ENCODE measurements around the gene DLG5.

The DLG5 gene

DNA sequence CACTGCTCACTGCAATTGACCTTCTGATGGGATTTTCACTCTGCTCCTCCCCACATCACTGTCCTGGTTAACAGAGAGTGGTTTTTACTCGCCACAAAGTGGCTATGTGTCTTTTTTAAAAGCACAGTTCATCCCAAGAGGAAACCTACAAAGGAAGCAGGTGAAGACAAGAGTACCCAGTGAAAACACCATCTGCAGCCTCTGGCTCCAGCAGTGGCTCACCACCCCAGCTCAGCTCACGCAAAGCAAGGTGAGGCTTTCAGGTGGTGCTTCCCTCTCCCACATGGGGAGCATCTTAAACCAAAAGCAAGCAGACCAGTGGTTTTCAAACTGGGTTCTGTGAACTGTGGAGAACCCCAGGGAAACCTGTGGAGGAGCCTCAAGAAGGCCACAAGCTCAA, 14.0 kb downstream of the DLG5 start:
- DNase-seq (ENCODE audit: low spot score) = no peak

DNA sequence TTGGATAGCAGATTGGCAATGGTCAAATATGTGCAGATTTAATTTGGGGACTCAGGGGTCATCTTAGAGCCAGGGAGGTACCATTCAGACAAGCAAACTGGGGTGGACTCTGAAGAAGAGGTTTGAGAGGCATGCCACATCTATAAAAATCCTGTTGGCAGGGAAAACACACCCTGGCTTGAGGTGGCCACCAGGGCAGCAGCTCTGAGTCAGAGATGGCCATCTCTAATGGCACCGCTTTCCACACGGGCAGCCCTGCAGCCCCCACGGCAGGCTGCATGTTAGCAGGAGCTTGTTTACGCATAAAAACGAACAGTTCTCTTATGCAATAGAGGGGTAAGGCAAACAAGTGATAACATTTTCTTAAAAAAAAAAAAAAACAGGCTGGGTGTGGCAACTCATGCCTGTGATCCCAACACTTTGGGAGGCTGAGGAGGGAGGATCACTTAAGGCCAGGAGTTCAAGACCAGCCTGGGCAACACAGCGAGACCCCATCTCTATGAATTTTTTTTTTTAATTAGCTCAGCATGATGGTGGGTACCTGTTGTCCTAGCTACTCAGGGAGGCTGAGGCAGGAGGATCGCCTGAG, 14.9 kb downstream of the DLG5 start:
- no peak for DNase-seq (ENCODE audit: low spot score)

DNA sequence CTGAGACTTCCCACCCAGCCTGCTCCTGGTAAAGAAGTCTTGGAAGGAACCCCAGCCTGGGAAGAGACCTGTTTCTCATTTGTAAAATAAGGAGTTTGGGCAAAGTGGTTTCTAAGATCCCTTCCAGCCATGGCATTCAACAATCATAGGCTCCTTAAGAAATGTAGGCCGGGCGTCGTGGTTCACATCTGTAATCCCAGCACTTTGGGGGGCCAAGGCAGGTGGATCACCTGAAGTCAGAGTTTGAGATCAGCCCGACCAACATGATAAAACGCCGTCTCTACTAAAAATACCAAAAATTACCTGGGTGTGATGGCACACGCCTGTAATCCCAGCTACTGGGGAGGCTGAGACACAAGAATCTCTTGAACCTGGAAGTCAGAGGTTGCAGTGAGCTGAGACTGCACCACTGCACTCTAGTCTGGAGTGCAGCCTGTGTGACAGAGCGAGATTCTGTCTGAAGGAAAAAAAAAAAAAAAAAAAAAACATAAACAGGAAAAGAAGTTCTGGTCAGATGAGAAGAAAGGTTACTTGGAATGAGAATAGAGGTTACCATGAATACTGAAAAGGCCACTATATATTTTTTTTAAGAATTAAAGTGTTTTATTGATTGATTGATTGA, 15.9 kb downstream of the DLG5 start:
- DNase-seq (ENCODE audit: low spot score) = no peak

DNA sequence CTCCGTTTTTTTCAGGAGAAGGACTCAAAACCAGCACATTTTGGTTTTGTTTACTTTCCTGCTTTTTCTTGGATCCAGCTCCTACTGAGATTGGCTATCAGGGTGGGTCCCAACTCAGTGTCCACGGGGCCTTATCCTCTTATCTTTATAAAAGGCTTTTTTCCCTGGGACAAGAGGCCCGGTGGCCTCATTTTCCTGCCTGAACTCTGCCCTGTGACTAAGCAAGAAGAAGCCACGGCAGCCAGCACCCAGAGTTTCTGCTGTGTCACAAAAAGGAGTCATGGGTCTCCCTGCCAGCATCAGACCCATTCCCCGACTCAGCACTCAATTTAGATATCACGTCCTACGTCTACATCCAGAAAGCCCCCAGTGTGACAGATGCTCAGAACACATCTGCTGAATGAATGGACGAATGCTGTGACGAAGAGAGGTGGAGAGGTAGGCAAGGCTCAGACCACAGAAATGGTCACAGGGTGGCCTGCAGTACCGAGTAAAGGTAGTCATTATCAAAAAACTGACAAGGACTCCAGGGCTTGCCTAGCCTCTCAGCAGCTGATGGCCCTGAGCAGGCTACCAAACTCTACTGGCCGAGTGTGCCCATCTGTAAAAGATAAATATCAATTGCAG, 16.7 kb downstream of the DLG5 start:
- no peak for DNase-seq (ENCODE audit: low spot score)

DNA sequence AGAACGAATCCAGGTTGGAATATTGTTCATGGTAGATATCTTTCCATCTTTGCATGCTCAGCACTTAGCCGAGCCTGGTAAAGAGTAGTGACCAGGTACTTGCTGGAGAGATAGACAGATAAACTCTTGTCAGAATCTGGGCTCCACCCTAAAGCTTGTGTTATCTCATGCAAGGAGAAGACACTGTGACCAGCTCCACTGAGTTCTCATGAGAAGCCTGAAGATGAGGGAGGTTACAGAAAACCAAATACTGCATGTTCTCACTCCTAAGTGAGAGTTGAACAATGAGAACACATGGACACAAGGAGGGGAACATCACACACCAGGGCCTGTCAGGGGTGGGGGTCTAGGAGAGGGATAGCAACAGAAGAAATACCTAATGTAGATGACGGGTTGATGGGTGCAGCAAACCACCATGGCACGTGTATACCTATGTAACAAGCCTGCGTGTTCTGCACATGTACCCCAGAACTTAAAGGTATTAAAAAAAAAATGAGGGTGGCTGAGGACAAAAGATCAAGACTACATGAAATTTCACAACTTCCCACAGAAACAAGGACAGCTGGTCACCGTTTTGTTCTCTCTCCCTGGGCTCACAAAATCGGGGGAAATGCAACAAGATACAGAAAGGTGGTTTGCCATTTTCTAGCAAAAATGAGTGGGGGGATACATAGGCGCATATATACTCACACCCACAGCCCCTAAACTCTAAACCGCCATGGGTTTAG, 17.4 kb downstream of the DLG5 start:
- no peak for DNase-seq (ENCODE audit: low spot score)

DNA sequence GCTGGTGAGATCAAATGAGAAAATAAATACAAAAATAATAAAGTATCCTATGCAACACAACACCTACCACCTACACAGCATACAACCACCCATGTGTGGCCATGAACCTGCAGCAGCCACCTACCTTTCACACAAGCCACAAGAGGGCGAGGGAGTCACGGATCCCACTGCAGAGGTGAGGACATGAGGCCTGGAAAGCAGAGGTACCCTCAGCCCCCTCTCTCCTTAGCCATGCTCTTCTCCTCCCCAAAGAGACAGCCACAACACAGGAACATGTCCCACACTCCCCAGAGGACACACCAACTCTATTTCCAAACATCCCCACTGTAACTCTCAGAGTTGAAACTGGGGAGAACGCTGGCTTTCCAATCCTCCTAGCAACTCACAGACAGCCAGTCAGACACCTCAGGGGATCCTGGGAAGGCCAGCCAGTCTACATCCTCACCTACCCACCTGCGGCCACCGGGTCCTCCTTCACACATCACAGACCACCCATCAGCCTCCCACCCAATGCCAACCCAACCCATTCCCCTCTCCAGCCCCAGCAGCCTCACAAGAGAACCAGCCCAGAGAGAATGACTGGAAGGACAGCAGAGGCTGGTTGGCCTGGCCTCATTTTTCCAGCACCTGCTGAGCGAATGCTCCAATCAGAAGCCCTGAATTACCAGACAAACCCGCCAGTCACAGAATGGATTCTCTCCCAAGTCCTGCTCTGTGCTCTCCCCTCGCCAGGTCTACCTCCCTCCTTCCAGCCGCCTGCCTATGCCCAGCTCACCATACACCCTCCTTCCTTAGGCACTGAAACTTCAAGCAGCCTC, 18.4 kb downstream of the DLG5 start:
- DNase-seq (ENCODE audit: low spot score) = peak; percentile 70

DNA sequence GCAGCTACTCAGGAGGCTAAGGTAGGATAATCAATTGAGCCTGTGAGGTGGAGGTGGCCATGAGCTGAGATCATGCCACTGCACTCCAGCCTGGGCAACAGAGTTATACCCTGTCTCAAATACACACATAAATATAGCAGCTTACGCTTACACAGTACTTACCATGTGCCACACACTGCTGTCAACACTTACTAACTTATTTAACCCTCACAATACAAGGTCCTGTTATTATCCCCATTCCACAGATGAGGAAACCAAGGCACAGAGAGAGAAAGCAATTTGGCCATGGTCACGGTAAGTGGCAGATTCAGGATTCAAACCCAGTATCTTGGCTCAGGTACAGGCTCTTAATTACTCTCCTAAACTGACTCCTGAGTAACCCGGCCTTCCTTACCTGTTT, 19.1 kb downstream of the DLG5 start:
- no peak for DNase-seq (ENCODE audit: low spot score)

DNA sequence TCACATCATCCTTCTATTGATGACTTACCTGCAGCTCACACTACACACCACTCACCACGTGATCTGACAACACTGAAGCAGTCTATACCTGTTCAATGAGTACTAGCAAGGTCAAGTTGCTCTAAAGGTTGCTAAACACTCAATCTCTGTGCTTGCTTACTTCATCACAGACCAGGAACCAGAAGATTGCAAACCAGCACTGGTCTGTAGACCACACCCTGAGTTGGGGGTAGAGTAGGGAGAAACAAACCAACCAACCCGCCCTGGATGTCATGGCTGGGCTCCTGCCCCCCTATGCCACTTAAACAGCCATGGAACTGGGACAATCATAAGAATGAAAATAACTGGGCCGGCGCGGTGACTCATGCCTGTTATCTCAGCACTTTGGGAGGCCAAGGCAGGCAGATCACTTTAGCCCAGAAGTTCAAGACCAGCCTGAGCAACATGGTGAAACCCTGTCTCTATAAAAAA, 19.6 kb downstream of the DLG5 start:
- no peak for DNase-seq (ENCODE audit: low spot score)

DNA sequence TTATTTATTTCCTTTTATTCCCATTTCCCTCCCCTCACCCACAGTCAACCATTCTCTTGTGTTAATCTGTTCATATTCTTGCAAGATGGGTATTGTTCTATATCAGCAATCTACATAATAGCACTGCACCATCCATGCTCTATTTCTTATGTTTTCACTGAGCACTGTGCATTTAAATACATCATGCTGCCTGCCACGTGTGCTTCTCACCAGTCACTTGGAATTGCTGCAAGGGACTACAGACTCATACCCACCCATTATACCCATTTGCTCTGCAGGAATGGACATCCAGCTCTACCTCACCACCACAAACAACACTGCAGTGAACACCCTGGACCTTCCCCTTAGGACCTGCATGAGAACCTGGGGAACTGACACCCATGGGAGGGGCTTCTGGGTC, 20.8 kb downstream of the DLG5 start:
- no peak for DNase-seq (ENCODE audit: low spot score)

DNA sequence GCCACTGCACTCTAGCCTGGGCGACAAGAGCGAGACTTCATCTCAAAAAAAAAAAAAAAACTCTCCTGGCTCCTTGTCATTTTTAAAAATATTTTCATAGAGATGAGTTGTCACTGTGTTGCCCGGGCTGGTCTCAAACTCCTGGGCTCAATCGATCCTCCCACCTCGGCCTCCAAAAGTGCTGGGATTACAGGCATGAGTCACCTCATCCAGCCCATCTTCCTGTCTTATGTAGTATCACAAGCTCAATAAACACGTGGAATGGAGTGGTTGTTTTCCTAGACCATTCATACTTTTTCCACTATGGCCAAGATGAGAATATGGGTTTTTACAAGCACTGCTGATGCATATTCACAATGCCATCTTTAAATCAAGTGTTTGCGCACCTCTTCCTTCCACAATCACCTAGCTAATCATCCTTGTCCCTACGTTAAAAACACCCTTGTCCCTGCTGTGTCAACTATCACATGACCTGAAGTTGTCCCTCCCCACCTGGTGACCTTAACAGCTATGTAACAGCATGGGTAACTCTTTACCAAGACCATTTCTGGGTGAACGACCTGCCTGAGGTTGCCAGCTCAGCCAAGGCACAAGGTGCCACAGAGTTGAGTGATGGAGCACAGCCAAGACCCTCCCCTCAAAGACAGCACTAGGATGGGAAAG, 21.3 kb downstream of the DLG5 start:
- DNase-seq (ENCODE audit: low spot score) = no peak

DNA sequence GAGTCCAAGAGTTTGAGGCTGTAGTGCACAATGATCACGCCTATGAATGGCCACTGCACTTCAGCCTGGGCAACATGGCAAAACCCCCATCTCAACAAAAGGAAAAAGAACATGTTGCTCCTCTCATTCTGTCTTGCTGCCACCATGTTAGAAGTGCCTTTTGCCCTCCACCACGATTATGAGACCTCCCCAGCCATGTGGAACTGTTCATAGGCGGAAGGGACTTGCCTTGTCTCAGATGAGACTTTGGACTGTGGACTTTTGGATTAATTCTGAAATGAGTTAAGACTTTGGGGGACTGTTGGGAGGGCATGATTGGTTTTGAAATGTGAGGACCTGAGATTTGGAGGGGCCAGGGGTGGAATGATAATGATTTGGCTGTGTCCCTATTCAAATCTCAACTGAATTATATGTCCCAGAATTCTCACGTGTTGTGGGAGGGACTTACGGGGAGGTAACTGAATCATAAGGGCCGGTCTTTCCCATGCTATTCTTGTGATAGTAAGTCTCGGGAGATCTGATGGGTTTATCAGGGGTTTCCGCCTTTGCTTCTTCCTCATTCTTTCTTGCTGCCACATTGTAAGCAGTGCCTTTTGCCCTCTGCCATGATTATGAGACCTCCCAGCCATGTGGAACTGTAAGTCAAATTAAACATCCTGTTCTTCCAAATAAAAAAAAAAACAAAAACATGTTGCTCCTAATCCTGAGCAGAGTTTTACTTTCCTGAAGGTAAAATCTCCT, 22.3 kb downstream of the DLG5 start:
- no peak for DNase-seq (ENCODE audit: low spot score)

DNA sequence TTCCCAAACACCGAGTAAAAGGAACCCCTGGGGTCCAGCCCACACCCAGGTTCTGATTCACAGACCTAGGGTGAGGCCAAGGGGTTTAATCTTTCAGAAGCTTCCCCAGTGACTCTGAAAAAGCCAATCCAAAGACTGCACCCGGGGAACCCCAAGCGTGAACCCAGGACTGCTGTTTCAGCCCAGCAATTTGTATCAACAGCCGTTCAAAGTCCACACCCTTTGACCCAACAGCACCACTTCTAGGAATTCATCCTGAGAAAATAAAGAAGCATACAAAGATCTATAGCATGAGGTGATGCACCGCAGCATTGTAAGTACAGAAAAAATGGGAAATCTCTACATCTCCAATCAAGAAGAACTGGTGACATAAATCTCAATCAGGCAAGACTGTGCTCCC, 24.4 kb downstream of the DLG5 start:
- no peak for DNase-seq (ENCODE audit: low spot score)

DNA sequence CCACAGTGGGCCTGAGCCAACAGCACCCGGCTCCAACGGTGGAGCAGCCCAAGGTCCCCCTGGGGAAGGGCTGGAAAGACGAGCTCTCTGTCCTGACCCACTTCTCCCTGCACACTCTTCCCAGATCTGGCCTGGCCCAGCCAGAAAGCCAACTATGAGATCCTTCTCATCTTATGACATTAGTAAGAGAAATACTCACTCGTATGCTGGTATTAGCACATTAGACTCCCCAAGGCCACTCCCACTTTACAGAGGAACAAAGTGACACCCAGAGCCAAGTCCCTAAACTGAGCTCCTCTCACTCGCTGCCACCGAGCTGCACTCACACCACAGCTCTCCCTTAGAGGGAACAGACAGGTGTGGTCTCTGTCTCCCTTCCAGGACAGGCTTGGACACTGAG, 24.8 kb downstream of the DLG5 start:
- DNase-seq (ENCODE audit: low spot score) = no peak

DNA sequence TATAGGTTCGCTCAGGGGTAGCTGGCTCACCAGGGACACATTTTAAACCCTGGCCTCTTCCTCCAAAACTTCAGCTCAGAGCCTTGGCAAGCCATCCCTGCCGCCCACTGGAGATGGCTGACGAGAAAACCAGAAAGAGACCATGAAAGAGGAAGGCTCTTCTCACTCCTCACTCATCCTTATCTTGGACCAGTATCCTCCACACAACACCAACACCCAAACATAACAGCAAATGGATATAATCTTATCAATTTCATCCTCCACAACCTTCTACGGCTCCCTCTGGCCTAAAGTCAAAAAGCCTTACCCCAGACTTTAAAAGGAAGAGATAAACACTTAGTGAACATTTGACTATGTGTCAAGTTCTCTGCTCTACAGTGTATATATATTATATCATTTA, 26.9 kb downstream of the DLG5 start:
- no peak for DNase-seq (ENCODE audit: low spot score)

DNA sequence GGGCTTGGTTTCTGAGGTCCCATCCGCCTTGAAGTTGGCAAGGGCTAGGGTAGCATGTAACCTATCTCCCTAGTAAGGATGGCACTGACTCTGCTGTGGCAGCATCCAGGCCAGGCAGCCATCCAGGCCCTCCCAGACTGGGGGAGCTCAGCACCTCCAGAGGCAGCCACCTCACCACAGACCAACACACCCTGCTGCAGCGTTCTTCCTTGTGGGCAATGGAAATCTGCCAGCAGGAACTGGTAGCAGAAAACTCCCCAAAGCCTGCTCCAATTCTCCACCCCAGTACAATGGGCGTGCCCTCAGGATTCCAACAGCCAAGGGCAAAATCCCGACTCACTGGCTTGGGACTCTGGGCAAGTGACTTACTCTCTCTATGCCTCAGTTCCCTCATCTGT, 27.5 kb downstream of the DLG5 start:
- no peak for DNase-seq (ENCODE audit: low spot score)

DNA sequence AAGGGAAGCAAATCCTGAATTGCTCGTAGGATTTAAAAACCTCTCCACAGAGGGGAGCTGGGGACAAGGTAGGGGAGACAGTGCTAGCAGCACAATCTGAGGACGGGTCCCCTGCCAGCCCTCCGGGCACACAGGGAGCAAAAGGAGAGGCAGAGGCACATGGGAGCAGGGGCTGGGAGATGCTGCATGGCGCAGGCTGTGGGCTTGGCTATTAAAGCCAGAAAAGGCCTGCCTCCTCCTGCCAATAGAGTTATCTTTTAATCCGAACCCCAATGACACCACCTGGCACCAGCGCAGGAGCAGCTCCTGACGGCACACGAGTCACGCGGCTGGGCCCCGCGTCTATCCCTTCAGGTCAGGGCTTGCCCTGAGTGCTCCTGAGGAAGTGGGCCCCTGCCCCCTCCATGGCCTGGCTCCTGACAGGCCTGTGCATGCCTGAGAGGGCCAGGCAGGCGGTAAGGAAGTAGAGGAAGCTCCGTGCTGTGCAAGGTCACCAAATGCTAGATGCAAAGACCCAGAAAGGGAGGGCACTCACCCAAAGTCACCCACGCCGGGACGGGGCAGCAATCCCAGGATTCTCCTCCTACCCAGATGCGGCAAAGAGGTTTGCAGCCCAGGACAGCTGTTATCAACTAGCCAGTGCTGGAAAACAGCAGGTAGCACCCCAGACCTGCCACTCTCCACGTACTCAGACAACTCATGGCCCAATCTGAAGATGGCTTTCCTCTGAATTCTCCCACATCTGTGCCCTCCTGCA, 28.1 kb downstream of the DLG5 start:
- DNase-seq (ENCODE audit: low spot score) = peak; percentile 45

DNA sequence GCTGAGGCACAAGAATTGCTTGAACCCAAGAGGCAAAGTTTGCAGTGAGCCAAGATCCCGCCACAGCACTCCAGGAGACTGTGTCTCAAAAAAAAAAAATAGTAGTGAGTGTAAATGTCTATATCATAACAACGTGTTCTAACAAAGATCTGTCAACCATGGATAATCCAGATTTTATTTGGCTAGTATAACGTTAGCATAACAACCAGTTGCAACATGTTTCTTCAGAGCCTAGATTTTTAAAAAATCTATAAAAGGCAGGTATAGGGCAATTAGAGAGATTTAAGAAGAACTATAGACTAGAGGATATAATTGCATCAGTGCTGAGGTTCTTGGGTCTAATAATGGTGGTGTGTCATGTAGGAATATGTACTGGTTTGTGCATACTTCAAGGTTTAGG, 30.5 kb downstream of the DLG5 start:
- no peak for DNase-seq (ENCODE audit: low spot score)

DNA sequence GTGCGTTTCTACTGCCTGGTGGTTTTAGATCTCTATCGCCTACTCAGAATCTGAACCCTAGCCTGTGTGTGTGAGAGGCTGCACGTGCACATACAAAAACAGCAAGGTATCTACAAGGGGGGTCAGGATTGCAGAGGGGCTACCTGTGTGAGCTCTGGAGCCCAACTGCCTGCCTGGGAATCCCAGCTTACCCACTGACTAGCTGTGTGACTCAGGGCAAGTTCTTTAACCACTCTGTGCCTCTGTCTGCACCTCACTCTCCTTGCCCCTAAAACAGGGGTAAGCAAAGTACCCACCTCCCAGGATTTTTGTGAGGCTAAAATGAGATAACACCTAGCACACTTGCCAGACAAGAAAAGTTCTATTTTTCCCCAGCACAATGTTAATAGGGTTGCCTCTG, 32.5 kb downstream of the DLG5 start:
- no peak for DNase-seq (ENCODE audit: low spot score)

DNA sequence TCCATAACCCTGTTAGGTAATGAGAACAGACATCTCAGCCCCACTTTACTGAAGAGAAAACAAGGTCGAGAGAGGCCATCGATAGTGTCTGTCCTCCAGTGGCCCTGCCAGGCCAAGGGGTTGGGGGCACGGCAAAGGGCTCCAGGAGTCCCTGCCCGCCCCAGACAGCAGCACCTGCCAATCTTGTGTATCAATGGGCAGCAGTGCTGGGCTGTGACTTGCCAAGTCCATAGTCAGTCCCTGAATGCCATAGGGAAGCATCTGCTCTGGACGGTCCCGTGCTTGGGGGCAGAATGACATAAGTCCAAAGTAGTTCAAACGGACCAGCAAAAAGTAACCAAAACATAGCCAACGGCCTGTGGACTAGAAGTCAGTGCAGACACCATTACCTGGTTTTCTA, 33.2 kb downstream of the DLG5 start:
- DNase-seq (ENCODE audit: low spot score) = no peak

DNA sequence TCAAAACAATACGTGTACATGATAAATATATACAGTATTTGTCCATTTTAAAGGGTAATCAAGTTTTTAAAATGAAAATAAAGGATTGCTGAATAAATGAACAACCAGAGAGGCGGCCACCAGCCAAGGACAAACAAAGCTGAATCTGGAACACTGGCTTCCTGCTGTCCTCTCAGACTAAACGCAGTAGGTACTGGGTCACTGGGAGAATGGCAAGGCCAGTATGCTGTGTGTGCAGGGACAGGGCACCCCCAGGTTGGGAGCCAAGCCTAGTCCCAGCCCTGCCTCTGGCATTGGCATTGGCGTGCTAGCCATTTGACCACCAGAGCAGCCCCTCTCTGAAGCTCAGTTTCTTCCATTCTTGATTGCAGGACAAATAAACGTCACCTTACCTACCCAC, 33.8 kb downstream of the DLG5 start:
- no peak for DNase-seq (ENCODE audit: low spot score)

All from iPS-NIHi11 (cell line).